HUDEP-2 (cell line): ENCODE results near the gene EIF4G2.

ENCODE experiments used
- DNase-seq, 76 experiments: peaks; one replicate each; lab custom pipeline; 2025; ENCODE audit not compliant: unreplicated experiment in 76 of 76; lab: John Stamatoyannopoulos, UW

Gene EIF4G2

DNA sequence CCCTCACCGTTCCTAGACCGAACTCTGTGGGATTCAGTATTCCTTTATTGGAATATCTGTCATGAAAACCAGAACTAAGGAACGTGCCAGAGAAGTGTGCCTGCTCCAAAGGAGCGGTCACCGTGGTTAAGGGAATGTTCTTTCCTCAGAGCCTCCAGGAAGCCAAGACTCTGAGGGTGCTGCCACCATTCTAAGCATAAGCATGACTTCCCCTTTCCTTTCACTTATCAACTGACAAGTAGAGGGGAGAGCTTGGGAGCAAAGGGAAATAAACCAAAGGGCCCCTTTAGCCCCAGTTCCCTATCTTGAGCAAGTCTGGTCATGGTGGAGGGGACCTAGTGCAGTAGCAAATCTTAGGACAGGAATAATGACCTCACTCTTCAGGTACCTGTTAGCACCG, 30.9 kb downstream of the EIF4G2 start:
- no peak for DNase-seq

GRCh38 chr11:10777393-10777793, 31.3 kb downstream of the EIF4G2 start:
- no peak for DNase-seq

DNA sequence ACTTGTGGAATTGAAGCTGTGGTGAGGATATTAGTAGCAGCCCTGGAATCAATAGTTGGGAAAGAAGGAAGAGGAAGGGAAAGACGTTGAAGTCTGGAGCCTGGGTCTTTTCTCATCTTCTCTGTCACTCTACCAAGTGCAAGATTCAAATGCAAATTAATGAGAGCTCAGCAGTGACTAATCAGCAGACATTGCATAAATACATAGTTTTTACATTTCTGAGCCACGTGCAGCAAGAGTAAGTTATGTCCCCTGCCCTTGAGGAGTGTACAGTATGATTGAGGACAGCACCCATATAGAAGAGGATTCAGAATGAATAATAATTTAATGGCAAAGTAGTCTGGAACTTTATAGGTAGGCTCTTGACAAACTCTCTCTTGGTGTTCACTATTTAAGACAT, 33.9 kb downstream of the EIF4G2 start:
- no peak for DNase-seq

DNA sequence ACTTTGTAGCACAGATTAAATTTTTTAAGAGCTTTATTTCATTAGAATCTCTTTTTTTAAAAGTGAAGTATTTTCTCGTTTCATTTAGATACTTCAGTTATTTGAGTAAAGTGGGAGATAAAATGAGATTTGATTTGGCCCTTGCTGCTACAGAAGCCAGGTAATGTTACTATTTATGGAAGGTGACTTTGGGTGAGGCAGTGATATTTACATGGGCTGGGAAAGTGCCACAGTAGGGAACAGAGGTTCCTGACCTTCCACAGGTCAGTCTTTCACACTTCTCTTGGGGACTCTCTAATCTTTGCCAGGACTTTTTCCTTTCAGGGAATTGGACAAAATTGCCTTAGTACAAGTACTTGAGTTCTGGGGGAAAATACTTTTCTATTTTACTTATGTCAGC, 37.3 kb downstream of the EIF4G2 start:
- no peak for DNase-seq

DNA sequence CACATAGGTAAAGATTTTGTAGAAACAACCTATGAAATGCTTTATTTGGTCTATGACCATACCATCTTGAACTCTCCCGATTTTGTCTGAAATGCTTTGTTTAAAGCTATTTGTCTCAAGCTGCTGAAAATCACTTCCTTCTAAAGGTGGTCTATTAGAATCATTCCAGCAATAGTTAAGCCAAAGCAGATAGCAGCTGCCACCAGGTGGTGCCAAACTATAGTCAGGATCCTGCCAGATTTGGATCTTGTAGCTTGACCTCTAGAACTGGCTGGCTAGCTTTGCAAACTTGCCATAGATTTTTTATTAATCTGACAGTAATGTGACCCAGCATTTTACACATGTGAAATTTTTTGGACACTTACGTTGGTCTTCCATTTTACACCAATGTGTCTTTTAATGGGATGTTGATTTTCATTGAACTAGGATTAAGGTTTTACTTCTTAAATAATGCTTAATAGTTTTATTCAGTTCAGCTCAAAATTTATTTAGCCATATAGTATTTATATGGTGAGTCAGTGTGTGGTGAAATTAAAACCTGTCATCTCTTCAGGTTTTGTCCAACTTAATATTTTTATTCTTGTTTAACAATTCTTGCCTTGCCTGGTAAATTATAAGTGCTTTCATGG, 38.0 kb downstream of the EIF4G2 start:
- DNase-seq: peak in 27 of 76 experiments; percentile 3 to 45 (median 18)

DNA sequence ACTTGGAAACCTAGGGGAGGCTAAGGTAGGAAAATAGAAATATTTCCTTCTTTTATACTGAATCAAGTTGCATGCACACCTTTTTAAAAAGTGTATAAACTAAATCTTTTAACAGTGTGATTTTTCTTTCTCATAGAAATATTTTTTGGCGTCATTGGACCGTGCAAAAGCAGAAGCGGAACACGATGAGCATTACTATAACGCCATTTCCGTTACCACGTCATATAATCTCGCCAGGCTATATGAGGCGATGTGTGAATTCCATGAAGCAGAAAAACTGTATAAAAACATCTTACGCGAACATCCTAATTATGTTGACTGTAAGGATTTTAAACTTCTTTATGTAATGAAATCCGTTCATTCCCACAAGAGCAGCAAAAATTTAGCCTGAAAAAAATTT, 44.3 kb downstream of the EIF4G2 start:
- no peak for DNase-seq

DNA sequence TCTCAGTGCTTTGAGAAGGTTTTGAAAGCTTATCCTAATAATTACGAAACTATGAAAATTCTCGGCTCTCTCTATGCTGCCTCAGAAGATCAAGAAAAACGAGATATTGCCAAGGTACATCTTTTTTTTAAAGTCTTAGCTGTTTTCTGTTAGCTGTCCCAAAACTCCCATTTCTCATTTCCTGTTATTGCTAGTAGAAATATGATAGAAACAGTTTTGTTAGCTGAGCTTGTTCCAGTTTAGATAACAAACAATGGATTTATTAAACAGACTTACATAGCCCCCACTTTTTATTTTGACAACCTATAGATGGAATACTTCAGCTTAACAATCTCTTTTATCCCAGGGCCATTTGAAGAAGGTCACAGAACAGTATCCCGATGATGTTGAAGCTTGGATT, 45.0 kb downstream of the EIF4G2 start:
- no peak for DNase-seq

- DNase-seq: no peak
Observed at GRCh38 chr11:10762913-10763421, 45.8 kb downstream of the EIF4G2 start.

DNA sequence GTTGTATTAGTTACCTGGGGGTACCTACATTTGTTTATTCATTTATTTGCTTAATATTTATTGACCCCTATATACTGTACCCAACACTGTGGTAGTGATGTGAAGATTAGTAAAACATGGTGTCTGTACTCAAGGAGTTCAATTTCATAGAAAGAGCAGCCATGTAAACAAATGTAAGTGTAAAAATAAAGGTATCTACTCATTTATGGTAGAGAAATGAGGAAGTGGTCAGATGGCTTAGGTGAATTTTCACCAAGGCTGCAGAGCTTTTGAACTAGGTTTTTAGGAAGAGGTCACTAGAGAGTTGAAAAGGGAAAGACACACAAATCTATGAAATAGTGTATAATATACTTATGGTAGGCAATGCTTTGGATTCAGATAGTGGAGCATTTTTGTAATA, 46.5 kb downstream of the EIF4G2 start:
- no peak for DNase-seq

GRCh38 chr11:10761085-10761698, 47.5 kb downstream of the EIF4G2 start:
- DNase-seq: no peak

DNA sequence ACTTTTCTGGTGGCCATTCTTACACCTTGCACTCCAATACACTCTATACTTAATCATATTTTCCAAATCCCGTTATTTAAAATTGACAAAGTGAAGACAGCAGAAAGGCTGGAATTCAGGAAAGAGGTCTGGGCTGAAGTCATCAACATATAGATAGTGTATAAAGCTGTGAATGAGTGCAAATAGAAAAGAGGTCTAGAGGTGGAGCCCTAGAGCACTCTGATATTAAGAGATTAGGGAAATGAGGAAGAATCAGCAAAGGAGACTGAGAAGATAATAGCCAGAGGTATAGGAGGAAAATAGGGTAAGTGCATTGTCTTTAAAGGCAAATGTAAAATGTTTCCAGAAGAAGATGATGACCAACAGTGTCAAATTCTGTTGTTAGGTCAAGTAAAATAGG, 49.8 kb downstream of the EIF4G2 start:
- DNase-seq: peak in 12 of 76 experiments; percentile 3 to 44 (median 30)

DNA sequence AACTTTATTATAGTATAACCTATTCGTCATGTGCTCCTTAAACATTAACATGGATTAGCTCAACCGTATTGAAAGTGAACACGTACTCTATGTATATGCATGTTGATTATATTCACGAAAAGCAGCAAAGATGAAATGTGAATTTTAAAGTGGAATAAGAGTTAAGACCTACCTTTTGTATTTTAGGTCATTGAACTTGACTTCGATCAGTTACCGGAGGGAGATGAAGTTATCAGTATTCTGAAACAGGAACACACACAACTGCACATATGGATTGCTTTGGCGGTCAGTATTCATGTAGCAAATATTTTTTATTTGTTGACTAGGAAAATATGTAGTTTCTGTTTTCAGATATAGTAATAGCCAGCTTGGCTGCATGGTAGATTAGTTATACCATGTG, 56.2 kb downstream of the EIF4G2 start:
- DNase-seq: no peak

DNA sequence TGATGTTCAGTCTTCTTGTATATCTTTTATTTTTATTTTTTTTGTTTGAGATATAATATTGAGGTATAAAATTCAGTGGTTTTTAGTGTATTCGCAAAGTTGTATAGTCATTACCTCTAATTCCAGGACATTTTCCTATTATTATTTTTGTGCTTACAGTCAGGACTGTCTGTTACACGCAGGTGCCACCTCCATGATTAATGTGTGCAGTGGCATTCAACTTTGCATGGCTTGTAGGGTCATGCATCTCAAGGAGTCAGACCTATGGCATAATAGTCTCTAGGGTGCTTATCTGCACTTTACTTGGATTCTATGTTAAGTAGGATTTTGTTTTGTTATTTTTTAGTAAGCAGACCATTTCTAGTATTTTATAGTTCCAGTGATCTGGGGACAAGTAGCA, 56.7 kb downstream of the EIF4G2 start:
- no peak for DNase-seq

- peak in 2 of 76 experiments; percentile 32 to 48 for DNase-seq
Observed at GRCh38 chr11:10751581-10751940, 57.2 kb downstream of the EIF4G2 start.

GRCh38 chr11:10750838-10751580, 57.7 kb downstream of the EIF4G2 start, which contains the start of gene CTR9:
CTR9 (plus strand) TSS chr11:10751246; CDS start chr11:10751413, 167 bp downstream.
- peak in 75 of 76 experiments; percentile 30 to 92 (median 81) for DNase-seq

- DNase-seq: peak in 1 of 76 experiments; percentile 27
Observed at GRCh38 chr11:10749476-10749875, 59.2 kb downstream of the EIF4G2 start.

DNA sequence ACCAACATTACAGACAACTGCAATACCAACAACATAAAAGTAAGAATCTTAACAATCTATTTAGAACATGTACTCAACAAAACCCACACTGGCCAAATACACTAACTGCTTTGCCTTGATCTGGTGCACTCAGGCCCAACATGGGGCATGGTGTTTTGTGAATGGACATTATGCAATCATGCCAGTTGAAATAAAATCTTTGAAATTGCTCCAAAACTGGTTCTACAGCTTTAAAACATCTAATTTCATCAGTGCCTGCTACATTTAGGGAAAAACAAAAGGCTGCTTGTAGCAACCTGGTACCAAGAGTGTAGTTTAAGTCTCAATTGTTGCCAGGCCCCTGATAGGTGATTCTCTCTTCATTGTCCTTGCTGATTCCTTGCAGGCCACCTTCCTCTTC, 61.0 kb downstream of the EIF4G2 start:
- no peak for DNase-seq
